HG02759 (cell line): ENCODE measurements around the gene USP13.

Experiments used
- ATAC-seq: cut with Tn5 transposase; IDR thresholded peaks from one replicate; pipeline ENCODE4 v1.9.1; 2021; ENCODE audit warnings: mild to moderate bottlenecking, moderate library complexity; ENCODE audit not compliant: unreplicated experiment

The USP13 gene

GRCh38 chr3:179837374-179837773, 184.5 kb downstream of the USP13 start:
- ATAC-seq = no peak
